Measurements from ENCODE around the gene DOC2A. TPM values are rescaled to one million over a fixed set of nuclear protein-coding genes. Genes with fewer than 3 reads are reported as not detected.

DOC2A gene
- total and polyA plus RNA-seq, 12 donors, result 0.35 to 33.0 (median 3.0) TPM; not detected in 1

- no peaks in the 10 kb centered on the region for H3K9me3 ChIP-seq (replicated peaks in 1 of 3)
- no peaks in the 10 kb centered on the region for H3K36me3 ChIP-seq (replicated peaks in 1 of 2)
- intact Hi-C loops (cut with DNase I), result no loop called here
- no peak for DNase-seq
- no peak overlapping the region for H3K27ac ChIP-seq
- 63 to 100% (median 70%) methylated on average over 1 to 11 of the region's 11 CpGs for WGBS, 4 donors
- peaks cover 22% of the 10 kb centered on the region for H3K27me3 ChIP-seq
- H3K4me3 ChIP-seq, result no peak overlapping the region
- TF ChIP-seq, protein P1, sequence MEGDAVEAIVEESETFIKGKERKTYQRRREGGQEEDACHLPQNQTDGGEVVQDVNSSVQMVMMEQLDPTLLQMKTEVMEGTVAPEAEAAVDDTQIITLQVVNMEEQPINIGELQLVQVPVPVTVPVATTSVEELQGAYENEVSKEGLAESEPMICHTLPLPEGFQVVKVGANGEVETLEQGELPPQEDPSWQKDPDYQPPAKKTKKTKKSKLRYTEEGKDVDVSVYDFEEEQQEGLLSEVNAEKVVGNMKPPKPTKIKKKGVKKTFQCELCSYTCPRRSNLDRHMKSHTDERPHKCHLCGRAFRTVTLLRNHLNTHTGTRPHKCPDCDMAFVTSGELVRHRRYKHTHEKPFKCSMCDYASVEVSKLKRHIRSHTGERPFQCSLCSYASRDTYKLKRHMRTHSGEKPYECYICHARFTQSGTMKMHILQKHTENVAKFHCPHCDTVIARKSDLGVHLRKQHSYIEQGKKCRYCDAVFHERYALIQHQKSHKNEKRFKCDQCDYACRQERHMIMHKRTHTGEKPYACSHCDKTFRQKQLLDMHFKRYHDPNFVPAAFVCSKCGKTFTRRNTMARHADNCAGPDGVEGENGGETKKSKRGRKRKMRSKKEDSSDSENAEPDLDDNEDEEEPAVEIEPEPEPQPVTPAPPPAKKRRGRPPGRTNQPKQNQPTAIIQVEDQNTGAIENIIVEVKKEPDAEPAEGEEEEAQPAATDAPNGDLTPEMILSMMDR (IDR thresholded peaks at IDR 0.05), result no peak
- no peak for TF ChIP-seq POLR2A (IDR thresholded peaks at IDR 0.05)
- H3K4me1 ChIP-seq (replicated peaks in 1 of 2), result peaks cover 11 to 12% of the 10 kb centered on the region in 2 donors
These were observed 3.4 kb downstream of the DOC2A start for GRCh38 chr16:30007378-30007895.

GRCh38 chr16:30006659-30007377 is 4.0 kb downstream of the DOC2A start:
- 73 to 81% (median 79%) methylated on average over 18 to 34 of the region's 34 CpGs for WGBS, 4 donors
- Histone ChIP-seq H3K9me3 (replicated peaks in 1 of 3) (no peaks in the 10 kb centered on the region), H3K36me3 (replicated peaks in 1 of 2) (no peaks in the 10 kb centered on the region), H3K27ac (no peak overlapping the region), H3K4me1 (replicated peaks in 1 of 2) (peaks cover 11 to 12% of the 10 kb centered on the region in 2 donors), H3K4me3 (no peak overlapping the region), H3K27me3 (peaks cover 21% of the 10 kb centered on the region)
- TF ChIP-seq, protein P1 (IDR thresholded peaks at IDR 0.05), result no peak
- TF ChIP-seq POLR2A (IDR thresholded peaks at IDR 0.05), result no peak
- intact Hi-C loops (cut with DNase I), result no loop called here
- no peak for DNase-seq

GRCh38 chr16:30006095-30006473 is 4.7 kb downstream of the DOC2A start:
- TF ChIP-seq, protein P1 (IDR thresholded peaks at IDR 0.05), result no peak
- TF ChIP-seq POLR2A (IDR thresholded peaks at IDR 0.05), result no peak
- 66 to 79% (median 75%) methylated on average over 3 to 18 of the region's 18 CpGs for WGBS, 4 donors
- Histone ChIP-seq H3K36me3 (replicated peaks in 1 of 2) (peaks cover 0 to under 1% of the 10 kb centered on the region in 2 donors), H3K4me3 (no peak overlapping the region), H3K4me1 (replicated peaks in 1 of 2) (peaks cover 7% of the 10 kb centered on the region in 2 donors), H3K27ac (no peak overlapping the region), H3K9me3 (replicated peaks in 1 of 3) (no peaks in the 10 kb centered on the region), H3K27me3 (peaks cover 15% of the 10 kb centered on the region)
- intact Hi-C loops (cut with DNase I), result no loop called here
- no peak for DNase-seq

GRCh38 chr16:30005341-30006094 is 5.3 kb downstream of the DOC2A start:
- WGBS, 4 donors, result 49 to 78% (median 61%) methylated on average over 7 to 35 of the region's 35 CpGs

More at GRCh38 chr16:30005341-30006094, 5.3 kb downstream of the DOC2A start:
- peak in 6 of 7 donors; percentile 45 to 63 (median 55) for DNase-seq
- Histone ChIP-seq H3K36me3 (replicated peaks in 1 of 2) (peaks cover 0 to 5% of the 10 kb centered on the region in 2 donors), H3K27me3 (peaks cover 10% of the 10 kb centered on the region), H3K9me3 (replicated peaks in 1 of 3) (no peaks in the 10 kb centered on the region), H3K27ac (no peak overlapping the region), H3K4me1 (replicated peaks in 1 of 2) (peaks cover under 1% of the 10 kb centered on the region in 2 donors), H3K4me3 (no peak overlapping the region)
- TF ChIP-seq POLR2A (IDR thresholded peaks at IDR 0.05), result no peak
- TF ChIP-seq, protein P1 (IDR thresholded peaks at IDR 0.05), result peak; percentile 72 to 87 (median 80)
- intact Hi-C loops (cut with DNase I), result no loop called here

All from adrenal gland (tissue), 12 donors.